Measurements from ENCODE around the gene CERS6.

DNA sequence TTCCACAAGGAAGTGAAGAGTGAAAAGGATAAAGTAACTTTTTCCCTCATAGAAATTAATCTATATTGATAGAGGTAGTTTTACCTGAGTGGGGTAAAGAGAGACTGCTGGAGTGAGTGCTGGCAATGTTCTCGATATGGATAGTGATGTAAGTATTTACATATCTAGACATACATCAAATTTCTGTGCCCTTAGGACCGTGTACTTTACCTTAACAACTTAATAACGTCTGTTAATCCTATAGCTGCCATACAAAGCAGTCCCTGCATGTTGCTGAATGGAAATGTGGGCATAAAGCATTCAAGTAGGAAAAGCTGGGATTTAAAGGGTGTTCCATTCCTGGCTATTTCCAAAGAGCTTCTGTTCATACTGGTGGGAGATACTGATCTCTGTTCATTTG lies 184.0 kb downstream of the CERS6 start:
- TF ChIP-seq, protein P1, sequence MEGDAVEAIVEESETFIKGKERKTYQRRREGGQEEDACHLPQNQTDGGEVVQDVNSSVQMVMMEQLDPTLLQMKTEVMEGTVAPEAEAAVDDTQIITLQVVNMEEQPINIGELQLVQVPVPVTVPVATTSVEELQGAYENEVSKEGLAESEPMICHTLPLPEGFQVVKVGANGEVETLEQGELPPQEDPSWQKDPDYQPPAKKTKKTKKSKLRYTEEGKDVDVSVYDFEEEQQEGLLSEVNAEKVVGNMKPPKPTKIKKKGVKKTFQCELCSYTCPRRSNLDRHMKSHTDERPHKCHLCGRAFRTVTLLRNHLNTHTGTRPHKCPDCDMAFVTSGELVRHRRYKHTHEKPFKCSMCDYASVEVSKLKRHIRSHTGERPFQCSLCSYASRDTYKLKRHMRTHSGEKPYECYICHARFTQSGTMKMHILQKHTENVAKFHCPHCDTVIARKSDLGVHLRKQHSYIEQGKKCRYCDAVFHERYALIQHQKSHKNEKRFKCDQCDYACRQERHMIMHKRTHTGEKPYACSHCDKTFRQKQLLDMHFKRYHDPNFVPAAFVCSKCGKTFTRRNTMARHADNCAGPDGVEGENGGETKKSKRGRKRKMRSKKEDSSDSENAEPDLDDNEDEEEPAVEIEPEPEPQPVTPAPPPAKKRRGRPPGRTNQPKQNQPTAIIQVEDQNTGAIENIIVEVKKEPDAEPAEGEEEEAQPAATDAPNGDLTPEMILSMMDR (optimal IDR thresholded peaks at IDR 0.05 in 1 of 3, IDR thresholded peaks at IDR 0.05 in 1 of 3, conservative IDR thresholded peaks at IDR 0.05 in 1 of 3; ENCODE audit: extremely low read depth in 1 of 3, insufficient read depth in 2 of 3, low read length in 3 of 3), result no peak
- TF ChIP-seq EZH2 (IDR thresholded peaks at IDR 0.05; ENCODE audit: low read length), result no peak
